ENCODE measurements around the gene ANKRD40. TPM values are rescaled to one million over a fixed set of nuclear protein-coding genes. Genes with fewer than 3 reads are reported as not detected.

The ANKRD40 gene
- total RNA-seq, 1 donor from 2014 or later: 40.6 TPM

DNA sequence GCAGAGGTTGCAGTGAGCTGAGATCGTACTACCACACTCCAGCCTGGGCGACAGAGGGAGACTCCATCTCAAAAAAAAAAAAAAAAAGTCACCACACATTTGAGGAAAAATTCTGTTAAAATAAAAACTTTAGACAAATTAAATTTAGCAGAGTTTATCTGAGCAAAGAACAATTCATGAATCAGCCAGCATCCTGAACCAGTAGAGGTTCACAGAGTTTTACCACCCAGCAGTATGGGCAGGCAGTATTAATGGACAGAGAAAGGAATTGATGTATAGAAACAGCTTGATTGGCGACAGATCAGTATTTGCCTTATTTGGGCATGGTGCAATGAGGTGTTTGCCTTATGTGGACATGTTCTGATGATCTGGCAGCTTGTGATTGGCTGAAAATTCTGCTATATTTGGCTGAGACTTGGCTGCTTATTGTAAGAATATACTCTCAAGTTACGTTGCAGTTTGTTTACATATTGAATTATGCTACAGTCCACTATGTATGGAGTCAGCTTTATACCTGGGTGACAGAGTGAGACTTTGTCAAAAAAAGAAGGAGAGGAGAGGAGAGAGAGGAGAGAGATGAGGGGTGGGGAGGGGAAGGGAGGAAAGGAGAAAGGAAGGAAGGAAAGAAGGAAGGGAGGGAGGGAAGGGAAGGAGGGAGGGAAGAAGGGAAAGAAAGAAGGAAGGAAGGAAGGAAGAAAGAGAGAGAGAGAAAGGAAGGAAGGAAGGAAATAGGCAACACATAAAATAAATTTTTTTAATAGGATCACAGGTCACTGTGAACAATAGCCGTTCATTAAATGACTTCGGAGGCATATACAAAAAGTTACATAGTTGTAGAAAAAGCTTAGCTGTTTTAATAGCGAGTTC, 58.4 kb downstream of the ANKRD40 start:
- DNase-seq (ENCODE audit: low spot score): no peak

DNA sequence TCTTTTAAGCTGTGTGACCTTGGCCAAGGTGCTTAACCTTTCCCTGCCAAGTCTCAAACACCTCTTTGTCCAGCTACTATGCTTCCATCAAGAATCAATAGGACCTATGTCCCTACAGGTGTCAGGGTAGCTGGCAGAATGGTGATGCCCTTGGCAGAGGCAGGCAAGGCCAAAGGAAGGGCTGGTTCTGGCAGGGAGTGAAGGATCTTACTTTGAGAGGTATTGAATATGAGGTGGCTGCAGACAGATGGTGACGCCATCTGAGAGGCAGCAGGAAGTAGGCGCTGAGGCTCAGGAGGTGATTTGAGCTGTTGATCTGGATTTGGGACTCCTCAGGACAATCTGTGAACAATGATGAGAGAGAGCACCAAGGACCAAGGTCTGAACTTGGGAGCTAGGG, 60.5 kb downstream of the ANKRD40 start:
- peak; percentile 59 for DNase-seq (ENCODE audit: low spot score)

DNA sequence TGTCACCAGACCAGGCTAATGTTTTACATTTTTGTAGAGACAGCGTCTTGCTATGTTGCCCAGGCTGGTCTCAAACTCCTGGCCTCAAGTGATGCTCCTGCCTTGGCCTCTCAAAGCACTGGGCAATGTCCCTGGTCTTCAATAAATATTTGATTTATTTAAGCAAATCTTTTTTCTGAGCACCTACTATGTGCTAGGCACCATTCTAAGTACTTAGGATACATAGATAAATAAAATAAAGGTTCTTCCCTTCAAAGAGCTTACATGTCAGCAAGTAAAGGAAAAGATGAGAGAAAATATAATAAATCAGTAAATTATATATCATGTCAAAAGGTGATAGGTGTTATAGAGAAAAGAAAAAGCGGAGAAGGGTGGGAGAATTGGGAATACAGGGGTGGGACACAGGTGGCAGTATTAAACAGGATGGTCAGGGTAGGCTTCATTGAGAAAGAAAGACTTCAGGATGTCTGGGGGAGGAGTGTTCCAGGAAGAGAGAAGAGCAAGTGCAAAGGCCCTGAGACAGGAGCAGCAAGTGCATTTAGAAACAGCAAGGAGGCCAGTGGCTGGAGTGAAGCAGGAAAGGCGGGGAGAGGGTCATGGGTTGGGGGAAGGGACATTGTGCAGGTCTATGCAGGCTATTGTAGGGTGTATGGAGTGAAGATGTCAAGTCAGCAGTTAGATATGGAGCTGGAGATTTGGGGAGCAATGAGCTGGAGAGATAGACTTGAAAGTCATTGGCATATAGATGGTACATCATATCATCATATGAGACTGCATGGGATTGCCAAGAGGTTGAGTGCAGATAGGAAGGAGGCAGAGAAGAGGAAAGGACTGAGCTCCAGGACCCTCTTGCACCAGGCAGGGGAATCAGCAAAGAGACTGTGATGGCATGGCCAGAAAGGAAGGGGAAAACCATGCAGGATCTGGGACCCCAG, 61.7 kb downstream of the ANKRD40 start:
- no peak for DNase-seq (ENCODE audit: low spot score)

Other genes starting within 250 kb of the ANKRD40 start
- 2.1 TPM for gene CHAD, start 239.0 kb downstream of the ANKRD40 start, total RNA-seq
- 35.4 TPM for gene RSAD1, start 229.1 kb downstream of the ANKRD40 start, total RNA-seq
- 4.6 TPM for gene MYCBPAP, start 199.5 kb downstream of the ANKRD40 start, total RNA-seq
- 92.7 TPM for gene EPN3, start 175.2 kb downstream of the ANKRD40 start, total RNA-seq
- gene SPATA20, start 160.7 kb downstream of the ANKRD40 start, total RNA-seq: 70.0 TPM
- 0.26 TPM for gene CACNA1G, start 147.2 kb downstream of the ANKRD40 start, total RNA-seq
- 367 TPM for gene ABCC3, start 73.0 kb downstream of the ANKRD40 start, total RNA-seq
- 117 TPM for gene LUC7L3, start 11.7 kb upstream of the ANKRD40 start, total RNA-seq
- gene ANKRD40CL, start 59.6 kb upstream of the ANKRD40 start, total RNA-seq: 10.9 TPM
- gene WFIKKN2, start 127.7 kb upstream of the ANKRD40 start, total RNA-seq: 0.63 TPM
- gene TOB1, start 158.4 kb upstream of the ANKRD40 start, total RNA-seq: 134 TPM

Data from mucosa of gallbladder (tissue), 1 donor.